NCI-H2171 (cell line): ENCODE measurements around the gene CFD.

Experiments
- DNase-seq: peaks from one replicate; lab custom pipeline; 2025; lab: John Stamatoyannopoulos, UW

Gene CFD

DNA sequence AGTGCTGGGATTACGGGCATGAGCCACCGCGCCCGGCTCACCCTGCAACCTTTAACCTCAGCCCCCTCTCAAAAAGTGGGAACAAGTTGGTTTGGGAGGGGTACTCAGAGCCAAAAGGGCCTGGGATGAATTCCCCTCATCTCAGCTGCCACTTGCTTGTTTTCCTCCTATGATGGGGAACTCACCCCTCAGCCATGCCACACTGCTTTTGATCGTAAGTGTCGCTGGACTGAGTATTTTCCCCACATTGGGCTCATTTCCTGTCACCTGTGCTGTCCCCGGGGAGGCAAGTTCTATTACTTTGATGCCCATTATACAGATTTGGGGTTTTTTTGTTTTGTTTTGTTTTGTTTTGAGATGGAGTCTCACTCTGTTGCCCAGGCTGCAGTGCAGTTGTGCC, 47.0 kb downstream of the CFD start:
- no peak for DNase-seq

DNA sequence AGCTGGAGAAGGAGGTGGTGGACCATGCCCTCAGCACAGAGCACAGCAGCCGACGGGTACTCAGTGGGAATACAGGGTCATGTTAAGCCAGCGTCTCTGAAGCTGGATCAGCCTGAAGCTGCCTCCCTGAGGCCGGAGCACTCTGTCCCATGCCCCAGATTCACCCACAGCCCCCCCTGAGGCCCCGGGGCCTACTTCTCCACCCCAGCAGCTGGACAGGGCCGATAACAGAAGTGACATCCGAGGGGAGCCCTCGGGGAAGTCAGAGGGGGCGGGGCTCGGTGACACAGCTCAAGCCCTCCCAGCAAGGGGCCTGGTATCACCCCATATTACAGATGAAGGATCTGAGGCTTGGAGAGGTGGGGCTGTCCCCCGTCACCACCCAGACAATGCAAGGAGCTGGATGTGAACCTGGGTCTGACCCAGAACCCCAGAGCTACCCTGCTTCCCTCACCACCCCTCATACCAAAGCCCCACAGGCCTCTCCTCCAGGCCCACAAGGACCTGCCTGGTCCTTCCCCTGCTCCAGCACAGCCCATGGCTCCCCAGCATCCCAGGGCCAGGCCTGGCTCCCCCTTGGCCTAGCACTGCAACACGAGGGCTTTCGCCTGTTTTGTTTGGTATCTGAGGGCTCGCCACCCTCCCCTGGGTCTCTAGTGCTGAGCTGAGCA, 47.9 kb downstream of the CFD start:
- no peak for DNase-seq

DNA sequence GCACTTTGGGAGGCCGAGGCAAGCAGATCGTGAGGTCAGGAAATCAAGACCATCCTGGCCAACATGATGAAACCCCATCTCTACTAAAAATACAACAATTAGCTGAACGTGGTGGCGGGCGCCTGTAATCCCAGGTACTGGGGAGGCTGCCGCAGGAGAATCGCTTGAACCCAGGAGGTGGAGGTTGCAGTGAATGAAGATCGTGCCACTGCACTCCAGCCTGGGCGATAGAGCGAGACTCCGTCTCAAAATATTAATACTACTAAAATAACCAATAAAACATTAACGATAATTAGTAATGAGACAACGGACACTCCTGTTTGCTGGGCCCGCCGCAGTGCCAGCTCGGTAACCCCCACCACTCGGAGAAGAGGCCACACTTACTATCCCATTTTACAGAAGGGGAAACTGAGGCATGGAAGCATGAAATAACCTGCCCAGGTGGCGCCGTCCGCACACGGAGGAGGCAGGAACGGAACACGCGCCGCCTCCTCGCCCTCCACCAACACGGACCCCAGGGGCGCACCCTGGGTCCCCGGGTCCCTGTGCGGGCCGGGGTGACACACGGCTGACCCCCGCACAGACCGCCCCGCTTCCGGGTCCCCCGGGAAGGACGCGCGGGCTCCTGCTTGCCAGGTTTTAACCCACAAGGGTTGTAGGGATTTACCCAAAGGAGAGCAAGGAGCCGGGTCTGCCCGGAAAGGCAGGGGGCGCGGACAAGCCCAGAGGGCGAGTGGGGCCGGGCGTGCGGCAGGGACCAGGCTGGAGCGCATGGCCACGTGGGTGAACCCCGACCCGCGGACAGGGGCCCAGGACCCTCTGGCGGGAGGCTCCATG, 52.0 kb downstream of the CFD start:
- DNase-seq, result no peak

DNA sequence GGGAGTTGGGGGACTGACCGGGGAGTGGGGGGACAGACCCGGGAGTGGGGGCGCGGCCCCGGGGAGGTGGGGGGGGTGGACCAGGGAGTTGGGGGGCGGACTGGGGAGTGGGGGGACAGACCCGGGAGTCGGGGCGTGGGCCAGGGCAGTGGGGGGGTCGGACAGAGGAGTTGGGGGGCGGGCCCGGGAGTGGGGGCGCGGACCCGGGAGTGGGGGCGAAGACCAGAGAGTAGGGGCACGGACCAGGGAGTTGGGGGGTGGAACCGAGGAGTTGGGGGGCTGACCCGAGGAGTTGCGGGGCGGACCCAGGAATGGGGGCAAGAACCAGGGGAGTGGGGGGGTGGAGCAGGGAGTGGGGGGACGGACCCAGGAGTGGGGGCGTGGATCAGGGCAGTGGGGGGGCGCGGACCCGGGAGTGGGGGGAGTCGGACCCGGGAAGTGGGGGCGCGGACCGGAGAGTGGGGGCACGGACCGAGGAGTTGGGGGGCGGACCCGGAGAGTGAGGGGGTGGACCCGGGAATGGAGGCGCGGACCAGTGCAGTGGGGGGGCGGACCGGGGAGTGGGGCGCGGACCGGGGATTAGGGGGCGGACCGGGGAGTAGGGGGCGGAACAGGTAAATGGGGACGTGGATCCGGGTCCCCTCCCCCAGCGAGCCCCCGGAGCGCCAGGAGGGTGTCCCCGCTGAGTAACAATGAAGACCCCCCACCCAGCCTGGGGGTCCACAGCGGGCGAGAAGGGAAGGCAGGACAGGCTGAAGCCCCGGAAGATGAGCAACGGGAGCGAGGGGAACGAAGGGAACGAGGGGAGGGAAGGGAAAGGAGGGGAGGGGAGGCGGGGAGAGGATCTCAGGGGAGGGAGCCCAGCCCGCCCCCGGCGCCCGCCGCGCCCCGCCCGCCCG, 53.0 kb downstream of the CFD start:
- no peak for DNase-seq
